CD14-positive monocyte (primary cell): ENCODE measurements around the gene MOB1A. TPM values are rescaled to one million over a fixed set of nuclear protein-coding genes. Genes with fewer than 3 reads are reported as not detected.
"Not testable (repeated sequence)": the region's sequence is repeated elsewhere in the genome, so short reads cannot be mapped to it uniquely, and the experiment has no call there.

ENCODE experiments used
- DNase-seq, 3 donors: peaks; one replicate each; pipeline ENCODE4 v3.0.0-alpha.2; 2011 to 2022
- H2AFZ ChIP-seq: 2 replicates; pipeline ENCODE4 v1.6.0; 2012; ENCODE audit warnings: mild to moderate bottlenecking, low read depth, low read length, inconsistent platforms; ENCODE audit not compliant: insufficient read depth, poor library complexity, severe bottlenecking
- H3K27ac ChIP-seq, 2 donors: 1 replicate in 1 of 2; 2 replicates in 1 of 2; pipeline ENCODE4 v1.5.1; 2012 to 2013; ENCODE audit warnings: low read length in 2 of 2, control low read depth in 1 of 2, inconsistent platforms in 1 of 2, low read depth in 1 of 2, mild to moderate bottlenecking in 1 of 2
- H3K27me3 ChIP-seq, 2 donors: one replicate each; pipeline versions ENCODE4 v1.6.0 to v1.6.1; 2011 to 2013; ENCODE audit warnings: low read length in 2 of 2; ENCODE audit not compliant: control insufficient read depth in 2 of 2, insufficient read depth in 2 of 2
- H3K36me3 ChIP-seq, 2 donors: replicated peaks in 1 of 2; 1 replicate in 1 of 2; 2 replicates in 1 of 2; pipeline versions ENCODE4 v1.5.1 to v1.6.1; 2012 to 2013; ENCODE audit warnings: low read length in 2 of 2, control low read depth in 1 of 2, inconsistent platforms in 1 of 2, mild to moderate bottlenecking in 1 of 2; ENCODE audit not compliant: insufficient read depth in 2 of 2, control insufficient read depth in 1 of 2
- H3K4me1 ChIP-seq, 2 donors: 1 replicate in 1 of 2; 2 replicates in 1 of 2; pipeline versions ENCODE4 v1.5.1 to v1.6.1; 2012 to 2013; ENCODE audit warnings: low read length in 2 of 2, control low read depth in 1 of 2, inconsistent platforms in 1 of 2, mild to moderate bottlenecking in 1 of 2, moderate library complexity in 1 of 2; ENCODE audit not compliant: insufficient read depth in 2 of 2, control insufficient read depth in 1 of 2
- H3K4me2 ChIP-seq: replicated peaks from 2 replicates; pipeline ENCODE3; 2012; ENCODE audit warnings: low read length, moderate library complexity, mild to moderate bottlenecking; ENCODE audit not compliant: poor library complexity, severe bottlenecking; ENCODE audit errors: extremely low read depth
- H3K4me3 ChIP-seq, 3 experiments: fragments of 200-600 bp in 1 of 3; sonication (generic) in 1 of 3; replicated peaks in 1 of 3; 1 replicate in 2 of 3; 2 replicates in 1 of 3; pipeline ENCODE4 v1.5.1; 2011 to 2013; ENCODE audit warnings: low read length in 3 of 3, mild to moderate bottlenecking in 3 of 3, control low read depth in 2 of 3, low read depth in 2 of 3, inconsistent platforms in 1 of 3, moderate library complexity in 1 of 3
- H3K79me2 ChIP-seq: 2 replicates; pipeline ENCODE4 v1.6.0; 2012; ENCODE audit warnings: mild to moderate bottlenecking, control low read depth, inconsistent platforms, low read length, moderate library complexity; ENCODE audit not compliant: insufficient read depth
- H3K9ac ChIP-seq: 2 replicates; pipeline ENCODE4 v1.6.0; 2017; ENCODE audit warnings: low read length, mild to moderate bottlenecking; ENCODE audit not compliant: insufficient read depth, poor library complexity, severe bottlenecking
- H3K9me3 ChIP-seq, 2 donors: replicated peaks in 1 of 2; 1 replicate in 1 of 2; 2 replicates in 1 of 2; pipeline versions ENCODE4 v1.5.1 to v1.6.1; 2012 to 2013; ENCODE audit warnings: low read length in 2 of 2, control low read depth in 1 of 2; ENCODE audit not compliant: control insufficient read depth in 1 of 2, insufficient read depth in 1 of 2
- H4K20me1 ChIP-seq: 2 replicates; pipeline ENCODE4 v1.6.0; 2012; ENCODE audit warnings: mild to moderate bottlenecking, low read length, control low read depth, moderate library complexity; ENCODE audit not compliant: insufficient read depth
- H3K27ac Mint-ChIP-seq, 7 donors: one replicate each; pipeline ENCODE4 v1.8.0; 2020; ENCODE audit warnings: mild to moderate bottlenecking in 7 of 7, mixed read lengths in 7 of 7, moderate library complexity in 6 of 7, inconsistent platforms in 2 of 7
- H3K27me3 Mint-ChIP-seq, 3 donors: one replicate each; pipeline ENCODE4 v1.8.0; 2021 to 2022; ENCODE audit warnings: low read depth in 3 of 3, mild to moderate bottlenecking in 3 of 3, mixed read lengths in 3 of 3, moderate library complexity in 3 of 3, inconsistent platforms in 1 of 3
- H3K36me3 Mint-ChIP-seq, 2 donors: one replicate each; pipeline ENCODE4 v1.8.0; 2020; ENCODE audit warnings: mixed read lengths in 2 of 2, inconsistent platforms in 1 of 2, mild to moderate bottlenecking in 1 of 2
- H3K4me1 Mint-ChIP-seq: one replicate; pipeline ENCODE4 v1.8.0; 2020; ENCODE audit warnings: mild to moderate bottlenecking, mixed read lengths
- H3K4me3 Mint-ChIP-seq, 2 donors: one replicate each; pipeline ENCODE4 v1.8.0; 2020; ENCODE audit warnings: mild to moderate bottlenecking in 2 of 2, mixed read lengths in 2 of 2, moderate library complexity in 1 of 2
- H3K9me3 Mint-ChIP-seq, 7 donors: one replicate each; pipeline ENCODE4 v1.8.0; 2020 to 2022; ENCODE audit warnings: mixed read lengths in 7 of 7, mild to moderate bottlenecking in 6 of 7, moderate library complexity in 6 of 7, inconsistent platforms in 2 of 7
- WGBS: methylation state at CpG from one replicate; pipeline ENCODE4 v1.1.5; 2013; ENCODE audit warnings: missing lambda C conversion rate; ENCODE audit not compliant: insufficient coverage; 5-methylcytosine and 5-hydroxymethylcytosine counted together
- intact Hi-C, 2 donors: fragments of 100-400 bp; cut with micrococcal nuclease; formaldehyde crosslinking; loops; one replicate each; pipeline versions ENCODE4 v1.15.0 to v1.15.1; 2023
- polyA plus RNA-seq, 3 donors: library from polyadenylated mRNA; depleted of rRNA in 1 of 3; unstranded in 2 of 3; stranded (reverse) in 1 of 3; fragments of 300-500 nt in 2 of 3; fragments of >200 nt in 1 of 3; fragmentation: Illumina TruSeq in 2 of 3; gene quantifications; 1 replicate in 2 of 3; 2 replicates in 1 of 3; pipeline ENCODE4 v1.2.3, GENCODE V29; 2012 to 2021
- TF ChIP-seq, protein P1 (sequence below): fragments of 200-600 bp; IDR thresholded peaks from one replicate; pipeline ENCODE4 v1.8.0; 2022; ENCODE audit warnings: antibody characterized with exemption, mild to moderate bottlenecking

The MOB1A gene
- polyA plus RNA-seq, 3 donors = 55.0 to 367 (median 285) TPM

DNA sequence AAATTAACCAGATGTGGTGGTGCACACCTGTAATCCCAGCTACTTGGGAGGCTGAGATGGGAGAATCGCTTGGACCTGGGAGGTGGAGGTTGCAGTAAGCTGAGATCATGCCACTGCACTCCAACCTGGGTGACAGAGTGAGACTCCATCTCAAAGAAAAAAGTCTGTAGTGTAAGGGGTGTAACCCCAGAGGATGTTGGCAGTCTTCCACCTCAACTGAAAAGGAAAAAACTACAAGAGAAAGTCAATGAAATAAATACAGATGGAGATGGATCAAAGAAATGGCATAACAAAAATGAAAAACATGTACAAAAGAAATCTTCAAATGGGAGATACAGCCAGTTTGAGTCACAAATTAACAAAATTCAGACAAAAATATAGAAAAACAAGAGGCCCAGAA, 56.8 kb downstream of the MOB1A start:
- intact Hi-C loops, H3K9ac ChIP-seq, H3K27ac ChIP-seq, H3K36me3 ChIP-seq, DNase-seq, H3K36me3 Mint-ChIP-seq, H3K4me3 Mint-ChIP-seq, H3K27ac Mint-ChIP-seq, H3K4me2 ChIP-seq, H2AFZ ChIP-seq, H3K4me3 ChIP-seq, H4K20me1 ChIP-seq, H3K4me1 Mint-ChIP-seq, H3K79me2 ChIP-seq, H3K27me3 ChIP-seq: not testable (repeated sequence)
- H3K9me3 ChIP-seq = peaks cover 17 to 22% of the 10 kb centered on the region in 2 donors
- Mint-ChIP-seq H3K9me3 (peaks cover 22 to 36% (median 35%) of the 10 kb centered on the region in 7 donors), H3K27me3 (peaks cover 2 to 11% (median 6%) of the 10 kb centered on the region in 3 donors)
- peaks cover 10 to 11% of the 10 kb centered on the region in 2 donors for H3K4me1 ChIP-seq
- WGBS = no CpG with 5 or more reads among the region's 1 CpG

DNA sequence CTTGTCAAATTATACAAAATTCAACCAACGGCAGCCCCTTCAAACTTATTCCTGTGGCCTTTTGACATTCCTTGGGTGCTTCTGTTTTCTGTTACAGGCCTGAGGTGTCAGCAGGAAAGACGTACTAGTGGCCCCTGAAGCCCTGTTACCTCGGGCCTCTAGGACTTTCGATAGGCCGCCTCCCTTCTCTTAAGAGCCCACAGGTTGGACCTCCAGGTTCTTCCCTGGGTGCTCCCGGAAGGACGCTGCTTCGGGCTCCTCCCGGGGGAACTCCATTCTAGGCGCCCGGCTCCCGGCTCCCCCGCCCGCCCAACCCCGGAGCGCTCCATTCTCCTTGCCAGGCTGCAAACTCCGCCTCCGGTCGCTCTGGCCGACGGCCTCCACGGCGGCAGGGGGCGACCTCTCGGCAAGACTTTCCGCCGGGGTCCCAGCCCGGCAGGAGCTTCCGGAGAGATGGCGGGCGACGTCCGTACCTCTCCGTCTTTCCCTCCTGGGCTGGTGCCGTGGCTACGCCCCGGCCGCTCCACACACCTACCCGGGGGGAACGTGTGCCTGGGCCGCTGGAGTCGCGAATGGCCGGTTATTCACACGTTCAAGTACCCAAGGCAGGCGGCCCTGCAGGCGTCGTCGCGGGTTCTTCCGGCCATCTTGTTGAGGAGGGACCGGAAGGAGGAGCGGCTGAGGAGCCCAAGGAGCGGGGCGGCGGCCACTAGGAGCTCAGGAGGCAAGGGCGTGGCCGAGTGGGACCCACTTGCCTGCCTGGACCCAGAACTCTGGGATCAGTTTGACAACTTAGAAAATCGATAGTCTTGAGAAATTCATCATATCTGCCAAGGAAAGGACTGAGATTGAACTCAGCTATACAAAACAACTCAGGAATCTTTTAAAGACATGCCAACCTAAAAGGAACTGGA, 58.5 kb downstream of the MOB1A start:
- H2AFZ ChIP-seq = peak overlapping the region; percentile 94
- H3K4me3 ChIP-seq = peak overlapping the region; percentile 71 to 91 (median 85)
- H3K27ac ChIP-seq = peak overlapping the region; percentile 57 to 80
- peaks cover 8% of the 10 kb centered on the region for H3K4me1 Mint-ChIP-seq
- H3K36me3 ChIP-seq = no peaks in the 10 kb centered on the region
- H3K4me3 Mint-ChIP-seq = peak overlapping the region; percentile 83 to 92
- peaks cover 10 to 11% of the 10 kb centered on the region in 2 donors for H3K4me1 ChIP-seq
- H3K9me3 ChIP-seq = peaks cover 17 to 22% of the 10 kb centered on the region in 2 donors
- H3K9ac ChIP-seq = peak overlapping the region; percentile 78
- DNase-seq = peak; percentile 65 to 73 (median 67)
- intact Hi-C loops = no loop called here
- H3K27ac Mint-ChIP-seq = peak overlapping the region in 6 of 7 donors; percentile 84 to 93 (median 89)
- no peaks in the 10 kb centered on the region for H4K20me1 ChIP-seq
- peaks cover 2 to 12% (median 9%) of the 10 kb centered on the region in 3 donors for H3K27me3 Mint-ChIP-seq
- TF ChIP-seq, protein P1, sequence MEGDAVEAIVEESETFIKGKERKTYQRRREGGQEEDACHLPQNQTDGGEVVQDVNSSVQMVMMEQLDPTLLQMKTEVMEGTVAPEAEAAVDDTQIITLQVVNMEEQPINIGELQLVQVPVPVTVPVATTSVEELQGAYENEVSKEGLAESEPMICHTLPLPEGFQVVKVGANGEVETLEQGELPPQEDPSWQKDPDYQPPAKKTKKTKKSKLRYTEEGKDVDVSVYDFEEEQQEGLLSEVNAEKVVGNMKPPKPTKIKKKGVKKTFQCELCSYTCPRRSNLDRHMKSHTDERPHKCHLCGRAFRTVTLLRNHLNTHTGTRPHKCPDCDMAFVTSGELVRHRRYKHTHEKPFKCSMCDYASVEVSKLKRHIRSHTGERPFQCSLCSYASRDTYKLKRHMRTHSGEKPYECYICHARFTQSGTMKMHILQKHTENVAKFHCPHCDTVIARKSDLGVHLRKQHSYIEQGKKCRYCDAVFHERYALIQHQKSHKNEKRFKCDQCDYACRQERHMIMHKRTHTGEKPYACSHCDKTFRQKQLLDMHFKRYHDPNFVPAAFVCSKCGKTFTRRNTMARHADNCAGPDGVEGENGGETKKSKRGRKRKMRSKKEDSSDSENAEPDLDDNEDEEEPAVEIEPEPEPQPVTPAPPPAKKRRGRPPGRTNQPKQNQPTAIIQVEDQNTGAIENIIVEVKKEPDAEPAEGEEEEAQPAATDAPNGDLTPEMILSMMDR = peak; percentile 59
- H3K36me3 Mint-ChIP-seq = peaks cover 0 to 3% of the 10 kb centered on the region in 2 donors
- no peaks in the 10 kb centered on the region for H3K79me2 ChIP-seq
- peaks cover 22 to 37% (median 35%) of the 10 kb centered on the region in 7 donors for H3K9me3 Mint-ChIP-seq
- H3K4me2 ChIP-seq = peak overlapping the region; percentile 79
- H3K27me3 ChIP-seq = no peaks in the 10 kb centered on the region
- WGBS = under 1% methylated on average over 57 of the region's 59 CpGs
